Stromal cell of bone marrow (primary cell): Measurements from ENCODE around the gene DNAH8.

Source experiments
- DNase-seq: peaks from one replicate; pipeline ENCODE4 v3.0.0-alpha.2; 2012; ENCODE audit warnings: low read depth

DNAH8 gene

GRCh38 chr6:38749473-38749872, 34.4 kb downstream of the DNAH8 start:
- DNase-seq, result no peak

GRCh38 chr6:38750968-38751615, 36.0 kb downstream of the DNAH8 start:
- DNase-seq, result no peak

- no peak for DNase-seq
Measured at GRCh38 chr6:38753707-38754106, 38.6 kb downstream of the DNAH8 start.

GRCh38 chr6:38755207-38755606, 40.1 kb downstream of the DNAH8 start:
- no peak for DNase-seq

- DNase-seq, result no peak
Measured at GRCh38 chr6:38755874-38756273, 40.8 kb downstream of the DNAH8 start.

GRCh38 chr6:38760097-38760496, 45.0 kb downstream of the DNAH8 start:
- no peak for DNase-seq

- no peak for DNase-seq
Measured at GRCh38 chr6:38762848-38763247, 47.7 kb downstream of the DNAH8 start.

GRCh38 chr6:38767560-38767959, 52.4 kb downstream of the DNAH8 start:
- DNase-seq, result no peak

GRCh38 chr6:38773338-38773737, 58.2 kb downstream of the DNAH8 start:
- DNase-seq, result no peak

- no peak for DNase-seq
Measured at GRCh38 chr6:38774929-38775707, 60.0 kb downstream of the DNAH8 start.

GRCh38 chr6:38775870-38776269, 60.8 kb downstream of the DNAH8 start:
- DNase-seq, result no peak

GRCh38 chr6:38776515-38776914, 61.4 kb downstream of the DNAH8 start:
- no peak for DNase-seq

GRCh38 chr6:38779310-38780062, 64.4 kb downstream of the DNAH8 start:
- DNase-seq, result no peak

GRCh38 chr6:38782616-38783015, 67.5 kb downstream of the DNAH8 start:
- DNase-seq, result no peak

- no peak for DNase-seq
Measured at GRCh38 chr6:38783443-38784228, 68.5 kb downstream of the DNAH8 start.

- no peak for DNase-seq
Measured at GRCh38 chr6:38784506-38785235, 69.6 kb downstream of the DNAH8 start.

GRCh38 chr6:38786486-38786885, 71.4 kb downstream of the DNAH8 start:
- DNase-seq, result no peak

- DNase-seq, result no peak
Measured at GRCh38 chr6:38789256-38789655, 74.1 kb downstream of the DNAH8 start.

- DNase-seq, result no peak
Measured at GRCh38 chr6:38792356-38792755, 77.2 kb downstream of the DNAH8 start.

- DNase-seq, result no peak
Measured at GRCh38 chr6:38794682-38795081, 79.6 kb downstream of the DNAH8 start.

GRCh38 chr6:38796006-38796405, 80.9 kb downstream of the DNAH8 start:
- no peak for DNase-seq
